ENCODE results near the gene TAF6. TPM values are rescaled to one million over a fixed set of nuclear protein-coding genes. Genes with fewer than 3 reads are reported as not detected.
A peak's percentile ranks its signal among the peaks of the same experiment; 100 is the strongest.

Gene TAF6
- total RNA-seq, 3 donors from 2014 or later, result 31.6 to 62.5 (median 34.2) TPM

DNA sequence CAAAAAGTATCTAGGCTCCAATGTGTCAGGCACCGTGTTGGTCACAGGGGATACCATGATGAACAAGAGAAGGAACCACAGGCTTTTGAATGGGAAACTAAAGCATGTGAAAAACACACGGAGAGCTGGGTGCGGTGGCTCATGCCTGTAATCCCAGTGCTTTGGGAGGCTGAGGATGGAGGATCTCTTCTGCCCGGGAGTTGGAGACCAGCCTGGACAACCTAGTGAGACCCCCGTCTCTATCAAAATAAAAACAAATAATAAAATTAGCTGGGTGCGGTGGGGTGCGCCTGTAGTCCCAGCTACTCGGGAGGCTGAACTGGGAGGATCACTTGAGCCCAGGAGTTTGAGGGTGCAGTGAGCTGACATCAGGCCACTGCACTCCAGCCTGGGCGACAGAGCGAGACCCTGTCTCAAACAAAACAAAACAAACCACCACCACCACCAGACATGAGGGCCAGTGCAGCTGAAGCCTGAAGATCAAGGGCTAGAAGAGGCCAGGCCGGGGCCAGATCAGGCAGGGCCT lies 31.0 kb downstream of the TAF6 start:
- Histone ChIP-seq H3K4me1 (ENCODE audit: low read depth) (peaks cover 6% of the 10 kb centered on the region), H3K4me3 (no peak overlapping the region), H3K9me3 (no peaks in the 10 kb centered on the region), H3K36me3 (ENCODE audit: low read depth) (peaks cover 7% of the 10 kb centered on the region)
- DNase-seq, result no peak
- TF ChIP-seq, protein P1, sequence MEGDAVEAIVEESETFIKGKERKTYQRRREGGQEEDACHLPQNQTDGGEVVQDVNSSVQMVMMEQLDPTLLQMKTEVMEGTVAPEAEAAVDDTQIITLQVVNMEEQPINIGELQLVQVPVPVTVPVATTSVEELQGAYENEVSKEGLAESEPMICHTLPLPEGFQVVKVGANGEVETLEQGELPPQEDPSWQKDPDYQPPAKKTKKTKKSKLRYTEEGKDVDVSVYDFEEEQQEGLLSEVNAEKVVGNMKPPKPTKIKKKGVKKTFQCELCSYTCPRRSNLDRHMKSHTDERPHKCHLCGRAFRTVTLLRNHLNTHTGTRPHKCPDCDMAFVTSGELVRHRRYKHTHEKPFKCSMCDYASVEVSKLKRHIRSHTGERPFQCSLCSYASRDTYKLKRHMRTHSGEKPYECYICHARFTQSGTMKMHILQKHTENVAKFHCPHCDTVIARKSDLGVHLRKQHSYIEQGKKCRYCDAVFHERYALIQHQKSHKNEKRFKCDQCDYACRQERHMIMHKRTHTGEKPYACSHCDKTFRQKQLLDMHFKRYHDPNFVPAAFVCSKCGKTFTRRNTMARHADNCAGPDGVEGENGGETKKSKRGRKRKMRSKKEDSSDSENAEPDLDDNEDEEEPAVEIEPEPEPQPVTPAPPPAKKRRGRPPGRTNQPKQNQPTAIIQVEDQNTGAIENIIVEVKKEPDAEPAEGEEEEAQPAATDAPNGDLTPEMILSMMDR (IDR thresholded peaks at IDR 0.05), result no peak
- ATAC-seq, result no peak
- intact Hi-C loops (cut with DNase I, micrococcal nuclease), result no loop called here

DNA sequence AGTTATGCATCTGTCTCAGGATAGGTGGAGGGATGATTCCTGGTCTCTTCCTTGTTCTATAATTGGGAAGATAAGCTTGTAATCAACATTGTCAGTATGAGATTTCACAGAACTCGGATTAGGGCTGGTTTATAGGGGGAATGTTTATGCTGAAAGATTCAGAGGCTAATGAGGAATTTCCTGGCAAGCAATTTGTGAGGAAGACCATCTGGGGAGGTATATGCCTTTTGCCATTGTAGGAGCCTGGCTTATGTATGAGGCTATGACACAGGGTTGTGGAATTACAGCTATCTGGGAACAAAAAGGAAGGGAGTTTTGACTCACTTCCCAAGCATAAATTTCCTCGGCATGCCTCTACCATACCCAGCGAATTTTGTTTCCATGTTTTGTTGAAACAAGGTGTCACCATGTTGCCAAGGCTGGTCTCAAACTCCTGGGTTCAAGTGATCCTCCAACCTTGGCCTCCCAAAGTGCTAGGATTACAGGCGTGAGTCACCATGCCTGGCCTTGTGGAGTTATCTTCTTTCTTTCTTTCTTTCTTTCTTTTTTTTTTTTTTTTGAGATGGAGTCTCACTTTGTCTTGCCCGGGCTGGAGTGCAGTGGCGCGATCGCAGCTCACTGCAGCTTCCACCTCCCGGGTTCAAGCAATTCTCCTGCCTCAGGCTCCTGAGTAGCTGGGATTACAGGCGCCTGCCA lies 32.0 kb downstream of the TAF6 start:
- intact Hi-C loops (cut with DNase I, micrococcal nuclease), result no loop called here
- TF ChIP-seq, protein P1 (IDR thresholded peaks at IDR 0.05), result no peak
- Histone ChIP-seq H3K4me3 (no peak overlapping the region), H3K9me3 (no peaks in the 10 kb centered on the region), H3K4me1 (ENCODE audit: low read depth) (peaks cover 12% of the 10 kb centered on the region), H3K36me3 (ENCODE audit: low read depth) (peaks cover 7% of the 10 kb centered on the region)
- DNase-seq (no peak), ATAC-seq (no peak)

DNA sequence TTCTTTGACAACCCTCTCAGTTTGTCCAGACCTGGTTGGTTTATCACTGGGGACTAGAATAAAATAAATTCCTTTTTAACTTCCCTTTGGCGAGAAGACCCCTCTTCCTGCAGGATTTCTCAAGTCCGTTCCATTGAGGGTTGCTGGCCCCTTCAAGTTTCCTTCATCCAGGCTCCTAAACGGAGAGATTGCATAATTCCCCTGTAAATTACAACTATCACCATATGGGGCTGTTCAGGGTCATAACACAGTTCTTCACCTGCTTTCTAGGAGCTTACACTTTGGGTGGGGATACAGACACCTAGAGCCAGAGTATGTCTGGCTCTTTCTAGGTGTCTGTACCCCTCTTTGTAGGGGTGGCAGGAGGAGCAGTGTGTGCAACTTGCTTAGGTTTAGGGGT lies 33.6 kb downstream of the TAF6 start:
- ATAC-seq (no peak), DNase-seq (no peak)
- intact Hi-C loops (cut with DNase I, micrococcal nuclease), result no loop called here
- no peaks in the 10 kb centered on the region for H3K9me3 ChIP-seq
- H3K36me3 ChIP-seq (ENCODE audit: low read depth), result no peaks in the 10 kb centered on the region
- no peak overlapping the region for H3K4me3 ChIP-seq
- peaks cover 20% of the 10 kb centered on the region for H3K4me1 ChIP-seq (ENCODE audit: low read depth)
- TF ChIP-seq, protein P1 (IDR thresholded peaks at IDR 0.05), result no peak

DNA sequence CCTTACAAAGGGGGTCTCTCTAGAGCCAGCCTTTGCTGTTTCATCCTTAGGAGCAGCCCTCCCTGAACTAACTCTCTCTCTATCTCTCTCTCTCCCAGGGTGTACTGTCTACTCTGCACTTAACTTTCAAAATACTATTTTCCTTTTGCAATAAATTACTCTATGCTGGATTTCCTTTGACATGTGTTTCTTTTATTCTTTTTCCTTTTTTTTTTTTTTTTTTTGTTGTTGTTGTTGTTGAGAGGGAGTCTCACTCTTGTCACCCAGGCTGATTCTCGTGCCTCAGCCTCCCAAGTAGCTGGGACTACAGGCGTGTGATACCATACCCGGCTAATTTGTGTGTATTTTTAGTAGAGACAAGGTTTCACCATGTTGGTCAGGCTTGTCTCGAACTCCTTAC lies 36.2 kb downstream of the TAF6 start:
- Histone ChIP-seq H3K4me3 (no peak overlapping the region), H3K9me3 (no peaks in the 10 kb centered on the region), H3K36me3 (ENCODE audit: low read depth) (no peaks in the 10 kb centered on the region), H3K4me1 (ENCODE audit: low read depth) (peaks cover 40% of the 10 kb centered on the region)
- intact Hi-C loops (cut with DNase I, micrococcal nuclease), result no loop called here
- TF ChIP-seq, protein P1 (IDR thresholded peaks at IDR 0.05), result no peak
- ATAC-seq (no peak), DNase-seq (no peak)

DNA sequence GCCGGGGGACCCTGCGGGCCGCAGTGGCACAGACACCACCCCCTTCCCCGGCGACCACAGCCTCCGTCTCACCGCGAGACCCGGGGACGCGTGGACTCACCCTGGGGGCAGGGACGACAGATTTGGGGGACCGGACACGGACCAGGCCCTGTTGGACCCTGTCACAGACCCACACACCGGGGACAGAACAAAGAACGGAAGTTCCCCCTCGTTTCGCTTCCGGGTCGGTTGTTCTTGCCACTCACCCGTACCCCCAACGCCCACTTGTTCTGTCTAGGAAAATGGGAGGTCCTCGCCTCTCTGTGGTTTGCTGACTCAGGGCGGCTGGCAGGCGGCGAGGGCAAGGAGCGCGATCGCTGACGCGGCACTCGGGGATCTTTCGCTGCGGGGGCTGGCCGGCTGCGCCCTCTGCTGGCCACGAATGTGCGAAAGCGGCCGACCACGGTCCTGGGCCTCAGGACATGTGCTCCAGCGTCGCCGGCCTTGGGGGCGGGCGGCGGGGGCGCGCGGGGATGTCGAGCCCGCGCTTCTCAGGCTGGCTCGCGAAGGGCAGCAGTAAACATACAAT lies 37.5 kb downstream of the TAF6 start, which contains the start of gene ZNF3:
Gene ZNF3 (minus strand): TSS at position 189 of the 568 bp plus-strand sequence. CDS start 4,366 bp downstream, outside the sequence.
- ATAC-seq, result peak; percentile 87
- H3K9me3 ChIP-seq, result no peaks in the 10 kb centered on the region
- H3K36me3 ChIP-seq (ENCODE audit: low read depth), result no peaks in the 10 kb centered on the region
- peaks cover 52% of the 10 kb centered on the region for H3K4me1 ChIP-seq (ENCODE audit: low read depth)
- intact Hi-C loops (cut with DNase I, micrococcal nuclease), result no loop called here
- peak; percentile 98 to 99 (median 98) for DNase-seq
- H3K4me3 ChIP-seq, result peak within 1 kb of the TSS; percentile 73
- TF ChIP-seq, protein P1 (IDR thresholded peaks at IDR 0.05), result peak; percentile 90

All from mucosa of descending colon (tissue), 3 donors.